GM12878 (cell line): ENCODE data around the gene TYK2.

Experiments used
- CBFB ChIP-seq: IDR thresholded peaks from 2 replicates; pipeline ENCODE4 v1.6.1; 2016; ENCODE audit warnings: antibody characterized with exemption, low read depth
- CBX3 ChIP-seq: fragments of 200-600 bp; sonication (generic); IDR thresholded peaks from 2 replicates; pipeline ENCODE4 v1.6.1; 2016; ENCODE audit warnings: low read depth, borderline replicate concordance
- CREM ChIP-seq: IDR thresholded peaks from 2 replicates; pipeline ENCODE4 v1.6.1; 2014; ENCODE audit warnings: antibody characterized with exemption, low read depth
- CTCF ChIP-seq, 3 experiments: IDR thresholded peaks in 2 of 3; conservative IDR thresholded peaks in 1 of 3; 2 replicates each; pipeline ENCODE4 v1.5.1; 2011; ENCODE audit warnings: low read depth in 3 of 3, low read length in 3 of 3, mild to moderate bottlenecking in 3 of 3, control low read depth in 2 of 3, moderate library complexity in 2 of 3, inconsistent platforms in 1 of 3, mixed read lengths in 1 of 3; ENCODE audit not compliant: control insufficient read depth in 2 of 3, insufficient read depth in 1 of 3; ENCODE audit errors: extremely low read depth in 1 of 3
- E2F4 ChIP-seq: IDR thresholded peaks from 2 replicates; pipeline ENCODE4 v1.6.1; 2012; ENCODE audit warnings: low read depth, low read length, improper control_type of control experiment
- GABPA ChIP-seq: IDR thresholded peaks from 2 replicates; pipeline ENCODE4 v1.6.1; 2014; ENCODE audit warnings: antibody characterized with exemption, low read depth, mild to moderate bottlenecking, inconsistent platforms
- MLLT1 ChIP-seq: fragments of 450-650 bp; IDR thresholded peaks from 2 replicates; pipeline ENCODE4 v1.6.1; 2016; ENCODE audit warnings: mild to moderate bottlenecking
- POLR2AphosphoS5 ChIP-seq: IDR thresholded peaks from 2 replicates; pipeline ENCODE4 v1.6.1; 2011; ENCODE audit warnings: mild to moderate bottlenecking, low read length, inconsistent platforms
- SP1 ChIP-seq: IDR thresholded peaks from one replicate; pipeline ENCODE4 v1.6.1; 2011; ENCODE audit warnings: low read depth, low read length
- SREBF1 ChIP-seq: IDR thresholded peaks from 2 replicates; pipeline ENCODE4 v1.6.1; 2012; ENCODE audit warnings: mild to moderate bottlenecking, low read length
- TAF1 ChIP-seq: IDR thresholded peaks from 2 replicates; pipeline ENCODE4 v1.6.1; 2011; ENCODE audit warnings: mild to moderate bottlenecking, low read depth, low read length, borderline replicate concordance
- USF1 ChIP-seq: IDR thresholded peaks from 2 replicates; pipeline ENCODE4 v1.6.1; 2011; ENCODE audit warnings: borderline replicate concordance, low read depth, mild to moderate bottlenecking, moderate library complexity, mixed read lengths, low read length; ENCODE audit not compliant: insufficient read depth; ENCODE audit errors: extremely low read length
- ZNF274 ChIP-seq: IDR thresholded peaks from one replicate; pipeline ENCODE4 v1.8.0; 2011; ENCODE audit not compliant: insufficient read length, insufficient read depth

- TF ChIP-seq CREM (no peak), ZNF274 (no peak), MLLT1 (no peak), CBX3 (no peak), TAF1 (no peak), SREBF1 (no peak), CTCF (IDR thresholded peaks at IDR 0.05 in 2 of 3, conservative IDR thresholded peaks at IDR 0.05 in 1 of 3; ENCODE audit: control insufficient read depth in 2 of 3, extremely low read depth in 1 of 3, insufficient read depth in 1 of 3, low read depth in 3 of 3, low read length in 3 of 3) (no peak), SP1 (no peak), POLR2AphosphoS5 (no peak), GABPA (no peak), USF1 (no peak), E2F4 (no peak), CBFB (no peak)
These were observed 14.9 kb downstream of the TYK2 start for GRCh38 chr19:10365518-10365917.
